ENCODE results near the gene SLC2A10.

The SLC2A10 gene

DNA sequence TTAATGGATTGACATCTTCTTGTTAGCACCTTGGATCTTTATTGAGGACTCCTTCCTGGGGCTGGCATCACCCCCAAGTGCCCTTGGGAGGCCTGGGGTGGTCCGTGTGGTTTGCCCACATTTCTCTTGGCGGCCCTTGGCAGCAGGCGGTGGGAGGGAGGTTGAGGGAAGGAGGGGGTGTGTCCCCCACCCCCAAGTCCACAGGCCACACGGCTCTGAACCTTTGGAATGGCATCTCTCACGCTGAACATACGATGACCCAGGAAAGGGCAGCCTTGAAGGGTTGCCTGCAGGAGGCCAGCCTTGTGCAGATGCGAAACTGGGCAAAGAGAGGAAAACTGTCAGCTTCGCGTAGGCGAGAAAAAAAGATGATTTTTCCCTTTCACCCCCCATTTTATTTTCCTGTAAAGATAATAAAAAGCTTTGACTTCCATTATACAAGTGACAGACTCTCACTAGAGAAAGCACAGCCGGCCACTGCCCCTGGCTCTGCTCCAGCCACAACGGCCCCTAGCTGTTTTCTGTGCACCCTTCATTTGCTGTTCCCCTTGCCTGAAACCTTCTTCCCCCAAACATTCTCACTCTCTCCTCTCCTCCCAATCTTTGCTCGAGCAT, 56.2 kb downstream of the SLC2A10 start:
- DNase-seq (ENCODE audit: low read depth, low spot score) = no peak

- DNase-seq (ENCODE audit: low read depth, low spot score) = peak; percentile 30
Measured at GRCh38 chr20:46767127-46767761, 57.8 kb downstream of the SLC2A10 start.

GRCh38 chr20:46770330-46771194, 61.1 kb downstream of the SLC2A10 start:
- peak; percentile 34 for DNase-seq (ENCODE audit: low read depth, low spot score)

- no peak for DNase-seq (ENCODE audit: low read depth, low spot score)
Measured at GRCh38 chr20:46771195-46771588, 61.7 kb downstream of the SLC2A10 start.

- DNase-seq (ENCODE audit: low read depth, low spot score) = no peak
Measured at GRCh38 chr20:46772901-46773300, 63.5 kb downstream of the SLC2A10 start.

GRCh38 chr20:46773680-46774079, 64.2 kb downstream of the SLC2A10 start:
- no peak for DNase-seq (ENCODE audit: low read depth, low spot score)

- DNase-seq (ENCODE audit: low read depth, low spot score) = no peak
Measured at GRCh38 chr20:46774236-46774635, 64.8 kb downstream of the SLC2A10 start.

DNA sequence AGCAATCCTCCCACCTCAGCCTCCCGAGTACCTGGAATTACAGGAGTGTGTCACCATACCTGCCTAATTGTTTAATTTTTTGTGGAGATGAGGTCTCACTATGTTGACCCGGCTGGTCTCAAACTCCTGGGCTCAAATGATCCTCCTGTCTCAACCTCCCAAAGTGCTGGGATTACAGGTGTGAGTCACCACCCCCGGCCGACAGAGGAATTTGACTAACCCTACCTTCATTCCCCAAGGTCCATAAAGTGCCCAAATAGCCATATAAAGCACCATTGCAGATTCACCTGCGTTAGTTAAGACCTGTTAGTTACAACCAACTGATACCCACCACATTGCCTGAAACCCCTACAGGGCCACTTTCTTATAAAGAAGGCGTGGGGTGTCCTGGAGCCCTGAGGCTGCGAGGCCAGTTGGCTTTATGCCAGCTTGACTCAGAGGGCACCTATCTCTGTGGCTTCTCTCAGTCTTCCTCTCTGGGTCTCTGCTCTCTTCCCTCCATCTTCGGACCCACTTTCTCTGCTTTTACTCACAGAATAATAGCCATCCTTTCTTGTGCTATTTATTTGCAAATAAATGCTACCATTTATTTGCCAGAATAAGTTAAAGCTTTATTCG, 65.6 kb downstream of the SLC2A10 start:
- DNase-seq (ENCODE audit: low read depth, low spot score) = no peak

GRCh38 chr20:46775806-46776205, 66.4 kb downstream of the SLC2A10 start:
- DNase-seq (ENCODE audit: low read depth, low spot score) = no peak

GRCh38 chr20:46777331-46777730, 67.9 kb downstream of the SLC2A10 start:
- DNase-seq (ENCODE audit: low read depth, low spot score) = no peak

GRCh38 chr20:46779831-46780230, 70.4 kb downstream of the SLC2A10 start:
- DNase-seq (ENCODE audit: low read depth, low spot score) = no peak

DNA sequence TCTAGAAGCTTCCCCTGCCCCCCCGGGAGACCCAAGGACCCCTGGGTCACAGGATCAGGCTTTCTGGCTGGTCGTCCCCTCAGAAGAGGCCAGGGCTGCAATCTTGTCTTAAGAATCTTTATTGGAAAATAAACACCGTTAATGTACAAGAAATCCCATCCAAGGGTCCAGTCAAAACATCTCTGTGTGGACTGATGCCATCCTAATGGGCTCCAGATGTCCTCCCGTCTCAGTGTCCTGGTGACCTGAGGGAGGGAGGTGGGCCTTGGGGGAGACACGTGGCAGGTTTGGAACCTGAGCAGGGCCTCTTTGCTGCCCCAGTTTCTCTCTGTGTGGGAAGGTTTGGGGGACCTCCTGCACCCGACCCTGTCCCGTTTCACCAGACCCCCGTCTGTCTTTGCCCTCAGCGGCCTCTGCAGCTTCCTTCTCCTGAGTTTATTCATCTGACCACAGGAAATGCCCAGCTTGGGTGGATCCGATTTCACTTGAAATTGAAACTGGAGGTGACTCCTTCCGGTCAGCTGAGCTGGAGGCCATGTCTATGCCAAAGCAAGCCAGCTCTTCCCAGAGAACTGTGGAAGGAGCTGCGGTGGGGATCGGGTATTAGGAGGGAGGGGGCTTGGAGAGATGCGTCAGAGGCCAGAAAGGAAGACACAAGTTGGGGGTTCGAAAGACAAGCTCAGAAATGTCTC, 75.1 kb downstream of the SLC2A10 start:
- DNase-seq (ENCODE audit: low read depth, low spot score) = peak; percentile 6
